HG02588 (cell line): ENCODE measurements around the gene KCNH4.

Experiments used
- ATAC-seq: cut with Tn5 transposase; IDR thresholded peaks from one replicate; pipeline ENCODE4 v1.9.1; 2021; ENCODE audit warnings: mild to moderate bottlenecking, moderate library complexity; ENCODE audit not compliant: unreplicated experiment

The KCNH4 gene

DNA sequence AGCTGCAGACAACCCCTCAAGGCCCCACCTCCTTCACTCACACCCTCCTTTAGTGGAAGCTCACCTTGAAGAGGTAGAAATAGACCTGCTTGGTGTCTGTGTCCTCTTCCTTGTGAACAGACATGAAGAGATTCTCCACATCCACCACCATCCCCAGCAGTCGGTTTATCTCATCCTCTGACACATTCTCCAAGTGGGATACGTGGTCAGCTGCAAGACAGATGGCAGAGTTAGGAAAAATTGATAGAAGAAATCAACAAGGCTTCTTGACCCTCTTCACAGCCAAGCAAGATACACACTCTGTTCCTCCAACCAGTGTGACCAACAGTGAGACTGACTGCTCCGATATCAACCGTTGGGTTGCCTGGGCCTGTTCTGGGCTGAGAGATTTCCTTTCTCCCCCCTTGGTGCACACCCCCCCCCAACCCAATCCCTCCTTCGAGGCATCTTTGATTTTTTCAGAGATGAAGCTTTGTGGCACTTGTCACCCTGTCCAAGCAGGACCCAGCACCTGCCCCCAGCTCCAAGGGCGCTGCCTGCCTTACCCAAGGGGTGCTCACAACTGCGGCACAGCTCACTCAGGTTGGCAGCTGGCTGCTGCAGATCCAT is 60.7 kb downstream of the KCNH4 start:
- ATAC-seq = no peak

DNA sequence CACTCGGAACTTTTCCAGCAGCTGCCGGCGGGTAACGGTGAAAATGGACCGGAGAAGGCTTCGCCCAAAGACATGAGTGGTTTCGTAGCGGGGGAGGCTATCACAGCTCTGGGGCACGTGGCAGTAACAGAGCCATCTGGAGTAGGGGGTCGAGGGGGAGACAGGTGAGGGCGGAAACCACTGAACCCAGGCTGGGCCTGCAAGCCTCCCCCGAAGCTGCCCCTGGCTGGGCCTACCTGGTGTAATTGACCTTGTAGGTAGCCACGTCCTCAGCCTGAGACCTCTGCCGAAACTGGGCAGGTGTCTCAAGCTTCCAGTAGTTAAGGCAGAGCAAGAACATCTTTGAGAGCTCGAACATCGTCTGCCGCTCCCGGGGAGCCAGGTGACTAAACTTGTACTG is 61.6 kb downstream of the KCNH4 start:
- ATAC-seq = no peak

DNA sequence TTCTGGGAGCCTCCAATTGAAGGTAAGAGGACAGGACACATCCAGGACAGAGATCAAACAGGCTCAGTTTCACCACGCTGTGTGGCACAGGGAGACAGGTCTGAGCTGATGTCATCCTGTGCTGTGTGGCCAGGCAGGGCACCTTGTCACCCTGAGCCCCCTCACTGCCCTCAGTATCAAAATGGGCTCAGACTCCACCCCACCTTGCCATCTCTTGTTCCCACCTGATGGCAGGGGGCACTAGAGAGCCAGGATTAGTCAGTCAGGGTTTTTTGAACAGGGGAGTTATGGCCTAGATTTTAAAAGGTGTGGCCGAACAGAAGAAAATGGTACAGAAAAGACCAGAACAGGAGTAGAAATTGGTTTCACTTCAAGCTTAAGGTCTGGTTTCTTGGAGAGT is 62.4 kb downstream of the KCNH4 start:
- no peak for ATAC-seq

DNA sequence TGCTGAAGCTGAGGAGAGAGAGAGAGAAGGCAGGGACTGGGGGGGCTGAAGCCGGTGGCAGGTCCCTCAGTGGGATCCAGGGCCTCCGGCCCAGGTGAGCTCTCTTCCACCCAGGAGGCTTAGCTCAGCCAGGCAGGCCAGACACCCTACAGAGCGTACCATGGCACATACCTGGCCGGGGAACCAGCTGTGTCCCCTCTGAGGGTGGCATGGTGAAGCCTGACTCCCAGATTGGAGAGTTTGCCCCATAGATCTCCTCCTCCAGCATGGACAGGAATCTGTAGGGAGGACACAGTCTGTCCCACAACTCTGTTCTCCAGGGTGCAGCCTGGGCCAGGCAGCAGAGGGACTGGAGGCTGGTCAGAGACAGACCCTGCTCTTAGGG is 62.8 kb downstream of the KCNH4 start:
- ATAC-seq = no peak

- ATAC-seq = no peak
Observed at GRCh38 chr17:42117397-42118125, 63.4 kb downstream of the KCNH4 start.

DNA sequence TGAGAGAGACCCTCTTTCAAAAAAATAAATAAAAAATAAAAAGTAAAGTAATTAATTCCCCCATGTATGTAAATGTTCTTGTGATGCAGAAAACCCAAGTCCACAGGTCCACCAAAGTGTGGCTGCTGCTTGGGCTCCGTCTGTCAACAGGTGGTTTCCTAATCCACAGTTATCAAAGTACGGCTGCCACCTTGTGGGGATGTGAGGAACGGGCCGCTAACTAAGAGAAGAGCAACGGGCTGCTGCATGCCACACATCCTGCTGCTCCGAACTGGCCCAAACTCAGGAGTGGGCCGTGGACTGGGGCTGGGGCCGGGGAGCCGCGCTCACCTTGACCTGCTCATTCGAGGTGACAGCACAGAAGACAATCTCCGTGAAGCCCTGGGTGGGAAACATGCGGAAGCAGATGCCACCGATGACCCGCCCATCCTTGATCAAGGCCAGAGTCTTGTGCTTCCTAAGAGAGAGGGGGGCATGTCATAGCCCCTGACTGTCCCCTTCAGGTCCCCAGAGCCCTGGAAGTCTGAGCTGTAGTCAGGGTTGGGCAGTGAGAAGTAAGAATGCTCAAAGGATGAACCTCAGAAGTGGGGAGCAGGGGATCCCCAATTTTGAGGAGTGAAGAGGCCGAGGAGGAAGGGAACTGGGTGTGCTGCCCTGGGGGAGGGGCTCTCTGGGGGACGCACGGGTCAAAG is 64.1 kb downstream of the KCNH4 start:
- ATAC-seq = no peak

GRCh38 chr17:42114118-42114517 is 66.8 kb downstream of the KCNH4 start:
- ATAC-seq = no peak

GRCh38 chr17:42113293-42114069 is 67.5 kb downstream of the KCNH4 start:
- no peak for ATAC-seq

GRCh38 chr17:42112552-42113176 is 68.3 kb downstream of the KCNH4 start, which contains the start of gene DHX58:
DHX58 (minus strand) TSS chr17:42112714; CDS start chr17:42111892, 822 bp downstream.
- ATAC-seq = peak; percentile 50

GRCh38 chr17:42111871-42112551 is 68.9 kb downstream of the KCNH4 start:
- peak; percentile 12 for ATAC-seq

GRCh38 chr17:42111265-42111636 is 69.7 kb downstream of the KCNH4 start:
- ATAC-seq = no peak

DNA sequence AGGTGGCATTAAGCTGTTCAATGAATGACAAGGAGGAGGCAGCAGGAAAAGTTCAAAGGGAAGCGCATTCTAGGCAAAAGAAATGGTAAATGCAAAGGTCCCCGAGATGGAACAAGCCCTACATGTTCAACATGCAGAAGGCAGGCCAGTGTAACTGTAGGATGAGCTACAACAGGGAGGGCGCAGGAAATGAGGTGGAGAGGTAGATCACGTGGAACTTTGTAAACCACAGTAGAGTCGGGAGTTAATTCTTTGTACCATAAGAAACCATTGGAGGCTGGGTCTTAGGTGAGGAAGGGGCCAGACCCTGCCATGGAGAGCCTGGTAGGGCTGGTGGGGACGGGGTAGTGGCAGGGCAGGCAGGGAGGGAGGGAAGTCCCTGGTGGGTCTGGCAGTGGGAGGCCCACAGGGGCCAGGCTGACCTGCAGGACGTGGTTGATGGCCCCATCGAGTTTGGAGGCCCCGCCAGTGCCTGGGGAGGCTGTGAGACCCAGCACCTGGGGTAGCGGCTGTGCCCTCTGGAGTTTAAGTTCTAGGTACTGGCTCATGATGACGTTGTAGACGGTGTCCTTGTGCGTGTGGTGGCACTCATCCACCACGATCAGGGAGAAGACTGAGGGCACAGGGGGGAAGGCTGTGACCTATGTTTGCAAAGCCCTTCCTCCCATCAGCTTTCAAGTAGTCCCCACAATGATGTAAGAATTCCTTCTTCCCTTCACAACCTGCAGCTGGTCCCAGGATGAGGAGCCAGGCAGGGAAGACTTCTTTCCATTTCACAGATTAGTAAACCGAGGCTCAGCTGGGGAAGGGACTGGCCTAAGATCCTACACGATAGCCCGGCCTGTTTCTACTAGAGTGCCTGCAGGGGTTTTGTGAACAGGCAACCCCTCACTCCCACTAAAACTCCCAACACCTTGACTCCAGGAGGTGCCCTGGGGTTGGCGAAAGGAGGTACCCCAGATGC is 70.4 kb downstream of the KCNH4 start:
- no peak for ATAC-seq

- ATAC-seq = no peak
Observed at GRCh38 chr17:42109086-42109485, 71.9 kb downstream of the KCNH4 start.

- peak; percentile 65 for ATAC-seq
Observed at GRCh38 chr17:42107597-42108576, 73.1 kb downstream of the KCNH4 start.

DNA sequence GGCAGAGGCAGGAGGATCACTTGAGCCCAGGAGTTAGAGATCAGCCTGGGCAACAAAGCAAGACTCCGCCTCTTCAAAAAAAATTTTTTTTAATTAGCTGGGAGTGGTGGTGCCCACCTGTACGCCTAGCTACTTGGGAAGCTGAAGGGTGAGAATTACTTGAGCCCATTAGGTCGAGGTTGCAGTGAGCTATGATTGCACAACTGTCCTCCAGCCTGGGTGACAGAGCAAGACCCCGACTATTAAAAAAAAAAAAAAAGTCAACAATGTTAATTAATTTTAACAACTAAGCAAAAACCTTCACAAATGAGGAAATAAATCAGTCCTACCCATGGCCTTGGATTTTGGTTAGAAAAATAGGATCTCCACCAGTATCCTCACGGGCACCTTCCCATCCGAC is 73.8 kb downstream of the KCNH4 start:
- no peak for ATAC-seq
